Heart right ventricle (tissue), 16 donors: ENCODE data around the gene LMAN1L. TPM values are rescaled to one million over a fixed set of nuclear protein-coding genes. Genes with fewer than 3 reads are reported as not detected.

Experiments used
- ATAC-seq, 8 donors: fragments of 200-7000 bp; cut with Tn5 transposase; one replicate each; pipeline ENCODE4 v1.9.1; 2020; ENCODE audit warnings: mild to moderate bottlenecking in 8 of 8, moderate library complexity in 8 of 8, moderate number of reproducible peaks in 1 of 8
- DNase-seq, 2 donors: peaks; one replicate each; pipeline ENCODE4 v3.0.0-alpha.2; 2020
- H3K27ac ChIP-seq, 10 donors: fragments of 200-600 bp; sonication (generic) in 2 of 10; one replicate each; pipeline versions ENCODE4 v1.5.0 to v1.8.0; 2020 to 2022; ENCODE audit warnings: mild to moderate bottlenecking in 3 of 10
- H3K27me3 ChIP-seq, 7 donors: fragments of 200-600 bp; one replicate each; pipeline ENCODE4 v1.8.0; 2021 to 2022; ENCODE audit warnings: mild to moderate bottlenecking in 2 of 7
- H3K36me3 ChIP-seq, 9 donors: fragments of 200-600 bp; sonication (generic) in 1 of 9; one replicate each; pipeline versions ENCODE4 v1.5.0 to v1.8.0; 2020 to 2022; ENCODE audit warnings: mild to moderate bottlenecking in 2 of 9
- H3K4me1 ChIP-seq, 9 donors: fragments of 200-600 bp; sonication (generic) in 1 of 9; one replicate each; pipeline versions ENCODE4 v1.5.0 to v1.8.0; 2020 to 2022; ENCODE audit warnings: mild to moderate bottlenecking in 4 of 9
- H3K4me3 ChIP-seq, 10 donors: fragments of 200-600 bp; sonication (generic) in 2 of 10; one replicate each; pipeline versions ENCODE4 v1.5.0 to v1.8.0; 2020 to 2022; ENCODE audit warnings: mild to moderate bottlenecking in 7 of 10, moderate library complexity in 2 of 10
- H3K9me3 ChIP-seq, 11 donors: fragments of 200-600 bp in 10 of 11; sonication (generic) in 2 of 11; one replicate each; pipeline versions ENCODE4 v1.5.0 to v1.8.0; 2013 to 2022; ENCODE audit warnings: mild to moderate bottlenecking in 2 of 11, control low read depth in 1 of 11, moderate library complexity in 1 of 11
- WGBS, 2 donors: extraction: QIAGEN DNeasy Blood & Tissue Kit; methylation state at CpG; one replicate each; pipeline ENCODE4 v1.1.7; 2013; ENCODE audit warnings: inconsistent platforms in 1 of 2; 5-methylcytosine and 5-hydroxymethylcytosine counted together
- intact Hi-C, 10 donors: fragments of 100-400 bp; cut with DNase I; formaldehyde crosslinking; loops; one replicate each; pipeline versions ENCODE4 v1.11.1 to v1.14.2; 2022
- polyA plus RNA-seq, 2 donors: library from polyadenylated mRNA; stranded (reverse); fragments of 200-250 nt; gene quantifications; one replicate each; pipeline ENCODE4 v1.2.3, GENCODE V29; 2013
- total RNA-seq, 10 donors: library from RNA; stranded (reverse); fragmentation: NEBNext Ultra II Directional in 3 of 10; extraction: Animal tissue kit (Norgen Biotek cat#: 25700) in 3 of 10; gene quantifications; one replicate each; pipeline versions ENCODE4 v1.2.1 to v1.2.4, GENCODE V29; 2021 to 2023
- TF ChIP-seq, protein P1 (sequence below), 9 donors: fragments of 200-600 bp; sonication (generic) in 2 of 9; IDR thresholded peaks; one replicate each; pipeline versions ENCODE4 v1.5.0 to v1.8.0; 2021 to 2022; ENCODE audit warnings: antibody characterized with exemption in 9 of 9, mild to moderate bottlenecking in 5 of 9, moderate library complexity in 1 of 9
- donor health status: Arrhythmogenic right ventricular cardiomyopathy.
- donor health status: ischemic (EF 13 %, LVEDD 7.1; RV severe dilation, severe dysfunction).
- donor health status: healthy with polysubstance abuse.
- donor health status: DM: no; HTN: yes; CAD: no.
- donor health status: DM: no; HTN: no; CAD: no.
- donor health status: ischemic (EF 25% LVEDD 6.9; RV normal size, moderate dysfunction).
- donor health status: ischemic (EF 25% LVEDD 5.7; RV mildly dilated, moderate dysfunction).
- donor health status: healthy.
- donor health status: DM: yes; HTN: yes; CAD: no.
- donor health status: Ischemic cardiomyopathy.
- donor health status: ischemic (EF 35%, LVEDD 5.7; RV mildly dilated, moderate dysfunction).
- donor health status: nonischemic (EF 11% LVEDD 7.7; RV severe dilation, severe dysfunction).
- donor health status: DM: yes; HTN: yes; CAD: no.
- donor health status: PGD.
- donor health status: ischemic (EF 29% LVEDD 5.4; RV normal size, mild dysfunction).
- donor health status: nonischemic (EF 23%, LVEDD 6.1; RV moderate dilation, normal function).

The LMAN1L gene
- total and polyA plus RNA-seq, 12 donors: 0.03 to 47.4 (median 9.0) TPM

DNA sequence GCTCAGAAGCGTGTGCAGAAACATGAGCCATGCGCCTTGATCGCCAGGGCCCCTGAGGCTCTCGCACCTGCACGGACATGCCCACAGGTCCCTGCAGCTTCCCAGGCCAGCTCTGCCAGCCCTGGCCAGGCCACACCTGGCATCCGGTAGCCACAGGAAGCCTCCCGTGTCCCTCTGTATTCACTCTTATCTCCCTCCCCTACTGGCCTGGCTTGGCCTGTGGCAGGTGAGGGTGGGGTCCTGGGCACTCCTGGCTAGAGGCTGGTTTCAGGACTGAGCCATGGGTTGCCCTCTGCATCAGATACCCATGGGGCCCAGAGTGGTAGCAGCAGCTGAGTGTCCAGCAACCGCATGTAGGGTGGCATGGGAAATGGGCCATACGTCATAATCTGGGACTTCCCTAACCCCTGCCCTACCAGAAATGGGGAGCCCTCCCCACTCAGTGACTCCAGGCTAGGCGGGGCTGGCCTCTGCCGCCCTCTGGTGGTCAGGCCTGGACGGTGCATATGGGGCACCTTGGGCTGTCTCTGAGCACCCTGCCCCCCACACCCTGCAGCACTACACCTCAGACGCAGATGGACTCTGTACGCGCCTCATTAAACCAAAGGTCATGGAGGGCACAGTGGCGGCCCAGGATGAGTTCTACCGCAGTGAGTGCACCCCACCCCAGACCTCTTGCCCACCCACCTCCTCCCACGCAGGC is 12.6 kb upstream of the LMAN1L start:
- 49% methylated on average over 18 of the region's 18 CpGs for WGBS, 2 donors
- DNase-seq (peak; percentile 72 to 76), ATAC-seq (peak; percentile 82 to 93 (median 88))
- H3K4me1 ChIP-seq: peaks cover 4 to 55% (median 23%) of the 10 kb centered on the region in 9 donors
- no peaks in the 10 kb centered on the region for H3K9me3 ChIP-seq
- H3K4me3 ChIP-seq: no peak overlapping the region
- TF ChIP-seq, protein P1, sequence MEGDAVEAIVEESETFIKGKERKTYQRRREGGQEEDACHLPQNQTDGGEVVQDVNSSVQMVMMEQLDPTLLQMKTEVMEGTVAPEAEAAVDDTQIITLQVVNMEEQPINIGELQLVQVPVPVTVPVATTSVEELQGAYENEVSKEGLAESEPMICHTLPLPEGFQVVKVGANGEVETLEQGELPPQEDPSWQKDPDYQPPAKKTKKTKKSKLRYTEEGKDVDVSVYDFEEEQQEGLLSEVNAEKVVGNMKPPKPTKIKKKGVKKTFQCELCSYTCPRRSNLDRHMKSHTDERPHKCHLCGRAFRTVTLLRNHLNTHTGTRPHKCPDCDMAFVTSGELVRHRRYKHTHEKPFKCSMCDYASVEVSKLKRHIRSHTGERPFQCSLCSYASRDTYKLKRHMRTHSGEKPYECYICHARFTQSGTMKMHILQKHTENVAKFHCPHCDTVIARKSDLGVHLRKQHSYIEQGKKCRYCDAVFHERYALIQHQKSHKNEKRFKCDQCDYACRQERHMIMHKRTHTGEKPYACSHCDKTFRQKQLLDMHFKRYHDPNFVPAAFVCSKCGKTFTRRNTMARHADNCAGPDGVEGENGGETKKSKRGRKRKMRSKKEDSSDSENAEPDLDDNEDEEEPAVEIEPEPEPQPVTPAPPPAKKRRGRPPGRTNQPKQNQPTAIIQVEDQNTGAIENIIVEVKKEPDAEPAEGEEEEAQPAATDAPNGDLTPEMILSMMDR (IDR thresholded peaks at IDR 0.05): peak in 8 of 9 donors; percentile 92 to 99 (median 98)
- peaks cover 3 to 89% (median 35%) of the 10 kb centered on the region in 9 donors for H3K36me3 ChIP-seq
- H3K27me3 ChIP-seq: no peaks in the 10 kb centered on the region
- intact Hi-C loops: loop anchor here in 4 of 10 donors (2.0 to 5.0 kb wide), 3 partner anchors 19 to 33 kb away; no protein-coding TSS in a partner anchor
- peak overlapping the region in 7 of 10 donors; percentile 10 to 75 (median 51) for H3K27ac ChIP-seq

DNA sequence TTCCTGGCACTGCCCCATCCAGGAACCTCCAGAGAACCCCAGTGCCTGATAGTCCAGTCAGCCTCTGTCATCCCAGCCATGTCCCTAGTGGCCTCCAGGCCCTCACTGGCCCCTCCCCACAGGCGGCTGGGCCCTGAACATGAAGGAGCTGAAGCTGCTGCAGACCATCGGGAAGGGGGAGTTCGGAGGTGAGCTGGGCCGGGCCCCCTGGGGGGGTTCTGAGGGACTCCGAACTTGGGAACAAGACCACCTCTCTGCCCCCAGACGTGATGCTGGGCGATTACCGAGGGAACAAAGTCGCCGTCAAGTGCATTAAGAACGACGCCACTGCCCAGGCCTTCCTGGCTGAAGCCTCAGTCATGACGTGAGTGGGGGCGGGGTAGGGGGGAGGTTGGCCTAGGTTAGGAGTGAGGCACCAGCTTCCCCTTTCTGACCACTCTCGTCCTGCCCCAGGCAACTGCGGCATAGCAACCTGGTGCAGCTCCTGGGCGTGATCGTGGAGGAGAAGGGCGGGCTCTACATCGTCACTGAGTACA is 12.0 kb upstream of the LMAN1L start:
- ATAC-seq (no peak), DNase-seq (no peak)
- Histone ChIP-seq H3K27ac (peak overlapping the region in 3 of 10 donors; percentile 51 to 75 (median 68)), H3K9me3 (no peaks in the 10 kb centered on the region), H3K4me3 (no peak overlapping the region), H3K4me1 (peaks cover 4 to 48% (median 23%) of the 10 kb centered on the region in 9 donors), H3K36me3 (peaks cover 3 to 85% (median 35%) of the 10 kb centered on the region in 9 donors), H3K27me3 (no peaks in the 10 kb centered on the region)
- WGBS, 2 donors: 84 to 91% methylated on average over 20 of the region's 20 CpGs
- TF ChIP-seq, protein P1 (IDR thresholded peaks at IDR 0.05): no peak
- intact Hi-C loops: loop anchor here in 4 of 10 donors (2.0 to 5.0 kb wide), 3 partner anchors 20 to 33 kb away; no protein-coding TSS in a partner anchor

- 83 to 87% methylated on average over 18 of the region's 18 CpGs for WGBS, 2 donors
- intact Hi-C loops: loop anchor here in 4 of 10 donors (2.0 to 5.0 kb wide), 3 partner anchors 21 to 34 kb away; no protein-coding TSS in a partner anchor
- ATAC-seq (no peak), DNase-seq (no peak)
- Histone ChIP-seq H3K36me3 (peaks cover 3 to 78% (median 35%) of the 10 kb centered on the region in 9 donors), H3K4me3 (no peak overlapping the region), H3K27ac (no peak overlapping the region), H3K27me3 (no peaks in the 10 kb centered on the region), H3K9me3 (no peaks in the 10 kb centered on the region), H3K4me1 (peaks cover 4 to 40% (median 21%) of the 10 kb centered on the region in 9 donors)
- TF ChIP-seq, protein P1 (IDR thresholded peaks at IDR 0.05): no peak
These were observed 11.2 kb upstream of the LMAN1L start for GRCh38 chr15:74801311-74801997.

DNA sequence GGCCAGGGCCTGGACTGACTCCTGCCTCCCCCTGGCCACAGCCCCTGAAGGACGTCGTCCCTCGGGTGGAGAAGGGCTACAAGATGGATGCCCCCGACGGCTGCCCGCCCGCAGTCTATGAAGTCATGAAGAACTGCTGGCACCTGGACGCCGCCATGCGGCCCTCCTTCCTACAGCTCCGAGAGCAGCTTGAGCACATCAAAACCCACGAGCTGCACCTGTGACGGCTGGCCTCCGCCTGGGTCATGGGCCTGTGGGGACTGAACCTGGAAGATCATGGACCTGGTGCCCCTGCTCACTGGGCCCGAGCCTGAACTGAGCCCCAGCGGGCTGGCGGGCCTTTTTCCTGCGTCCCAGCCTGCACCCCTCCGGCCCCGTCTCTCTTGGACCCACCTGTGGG is 10.3 kb upstream of the LMAN1L start:
- ATAC-seq (no peak), DNase-seq (no peak)
- Histone ChIP-seq H3K36me3 (peaks cover 3 to 77% (median 35%) of the 10 kb centered on the region in 9 donors), H3K27ac (no peak overlapping the region), H3K9me3 (no peaks in the 10 kb centered on the region), H3K27me3 (no peaks in the 10 kb centered on the region), H3K4me1 (peaks cover 4 to 34% (median 21%) of the 10 kb centered on the region in 9 donors), H3K4me3 (no peak overlapping the region)
- WGBS, 2 donors: 90 to 95% methylated on average over 19 to 20 of the region's 20 CpGs
- TF ChIP-seq, protein P1 (IDR thresholded peaks at IDR 0.05): no peak
- intact Hi-C loops: loop anchor here in 1 of 10 donors (5.0 kb wide), 1 partner anchor 35 kb away; no protein-coding TSS in a partner anchor
